ENCODE data around the gene NRL.

DNA sequence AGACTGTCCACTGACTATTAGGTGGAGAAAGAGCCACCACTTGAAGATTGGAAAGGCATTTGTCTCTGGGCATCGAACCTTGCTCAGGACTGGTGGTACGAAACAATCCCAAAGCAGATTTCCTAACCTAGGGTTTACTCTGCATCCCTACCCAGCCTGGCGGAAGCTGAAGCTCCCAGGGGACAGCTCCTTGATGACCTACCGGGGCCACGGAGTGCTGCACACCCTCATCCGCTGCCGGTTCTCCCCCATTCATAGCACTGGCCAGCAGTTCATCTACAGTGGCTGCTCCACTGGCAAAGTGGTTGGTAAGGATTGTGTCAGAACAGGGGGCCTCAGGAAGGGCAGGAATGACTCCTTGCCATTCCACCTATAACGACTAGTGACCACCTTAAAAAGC is 6.5 kb upstream of the NRL start:
- TF ChIP-seq JUN (IDR thresholded peaks at IDR 0.05) (no peak), ZC3H11A (IDR thresholded peaks at IDR 0.05) (no peak), CHD4 (IDR thresholded peaks at IDR 0.05; ENCODE audit: borderline replicate concordance) (no peak)
- TF ChIP-seq, protein P1, sequence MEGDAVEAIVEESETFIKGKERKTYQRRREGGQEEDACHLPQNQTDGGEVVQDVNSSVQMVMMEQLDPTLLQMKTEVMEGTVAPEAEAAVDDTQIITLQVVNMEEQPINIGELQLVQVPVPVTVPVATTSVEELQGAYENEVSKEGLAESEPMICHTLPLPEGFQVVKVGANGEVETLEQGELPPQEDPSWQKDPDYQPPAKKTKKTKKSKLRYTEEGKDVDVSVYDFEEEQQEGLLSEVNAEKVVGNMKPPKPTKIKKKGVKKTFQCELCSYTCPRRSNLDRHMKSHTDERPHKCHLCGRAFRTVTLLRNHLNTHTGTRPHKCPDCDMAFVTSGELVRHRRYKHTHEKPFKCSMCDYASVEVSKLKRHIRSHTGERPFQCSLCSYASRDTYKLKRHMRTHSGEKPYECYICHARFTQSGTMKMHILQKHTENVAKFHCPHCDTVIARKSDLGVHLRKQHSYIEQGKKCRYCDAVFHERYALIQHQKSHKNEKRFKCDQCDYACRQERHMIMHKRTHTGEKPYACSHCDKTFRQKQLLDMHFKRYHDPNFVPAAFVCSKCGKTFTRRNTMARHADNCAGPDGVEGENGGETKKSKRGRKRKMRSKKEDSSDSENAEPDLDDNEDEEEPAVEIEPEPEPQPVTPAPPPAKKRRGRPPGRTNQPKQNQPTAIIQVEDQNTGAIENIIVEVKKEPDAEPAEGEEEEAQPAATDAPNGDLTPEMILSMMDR (IDR thresholded peaks at IDR 0.05) = no peak
